ENCODE data around the gene NTF4.

The NTF4 gene

GRCh38 chr19:49107625-49108459, 43.2 kb upstream of the NTF4 start:
- Histone ChIP-seq H3K4me1 (ENCODE audit: insufficient read depth, insufficient read length) (peaks cover 11% of the 10 kb centered on the region), H3K4me3 (ENCODE audit: insufficient read length, low read depth) (no peak overlapping the region), H3K36me3 (ENCODE audit: insufficient read depth, insufficient read length, low read length) (peaks cover 69% of the 10 kb centered on the region)

GRCh38 chr19:49106648-49107135, 42.1 kb upstream of the NTF4 start:
- H3K9ac ChIP-seq (ENCODE audit: insufficient read length, low read depth) = peak overlapping the region; percentile 57
- no peak overlapping the region for H3K4me3 ChIP-seq (ENCODE audit: insufficient read length, low read depth)
- H3K4me1 ChIP-seq (ENCODE audit: insufficient read depth, insufficient read length) = peaks cover 11% of the 10 kb centered on the region
- no peaks in the 10 kb centered on the region for H3K9me3 ChIP-seq (ENCODE audit: insufficient read depth, low read length)
- peaks cover 79% of the 10 kb centered on the region for H3K36me3 ChIP-seq (ENCODE audit: insufficient read depth, insufficient read length, low read length)
- no peak for DNase-seq (ENCODE audit: low read depth, low spot score)
- TF ChIP-seq ZNF274 (IDR thresholded peaks at IDR 0.05; ENCODE audit: low read depth, low read length) (no peak), YY1 (IDR thresholded peaks at IDR 0.05; ENCODE audit: insufficient read depth, insufficient read length) (no peak), SUZ12 (IDR thresholded peaks at IDR 0.05; ENCODE audit: extremely low read depth, insufficient read depth, insufficient read length) (no peak)
- no peaks in the 10 kb centered on the region for H3K27me3 ChIP-seq (ENCODE audit: insufficient read depth, insufficient read length)

More at GRCh38 chr19:49107625-49108459, 43.2 kb upstream of the NTF4 start:
- Histone ChIP-seq H3K27me3 (ENCODE audit: insufficient read depth, insufficient read length) (no peaks in the 10 kb centered on the region), H3K9ac (ENCODE audit: insufficient read length, low read depth) (peak overlapping the region; percentile 32), H3K9me3 (ENCODE audit: insufficient read depth, low read length) (no peaks in the 10 kb centered on the region)
- no peak for DNase-seq (ENCODE audit: low read depth, low spot score)
- TF ChIP-seq ZNF274 (IDR thresholded peaks at IDR 0.05; ENCODE audit: low read depth, low read length) = no peak
- TF ChIP-seq SUZ12 (IDR thresholded peaks at IDR 0.05; ENCODE audit: extremely low read depth, insufficient read depth, insufficient read length) = no peak
- TF ChIP-seq YY1 (IDR thresholded peaks at IDR 0.05; ENCODE audit: insufficient read depth, insufficient read length) = no peak

GRCh38 chr19:49104229-49104864, 39.7 kb upstream of the NTF4 start:
- TF ChIP-seq SUZ12 (IDR thresholded peaks at IDR 0.05; ENCODE audit: extremely low read depth, insufficient read depth, insufficient read length) (no peak), YY1 (IDR thresholded peaks at IDR 0.05; ENCODE audit: insufficient read depth, insufficient read length) (no peak), ZNF274 (IDR thresholded peaks at IDR 0.05; ENCODE audit: low read depth, low read length) (no peak)
- Histone ChIP-seq H3K9ac (ENCODE audit: insufficient read length, low read depth) (no peak overlapping the region), H3K4me1 (ENCODE audit: insufficient read depth, insufficient read length) (peaks cover 18% of the 10 kb centered on the region), H3K4me3 (ENCODE audit: insufficient read length, low read depth) (no peak overlapping the region), H3K9me3 (ENCODE audit: insufficient read depth, low read length) (no peaks in the 10 kb centered on the region), H3K27me3 (ENCODE audit: insufficient read depth, insufficient read length) (no peaks in the 10 kb centered on the region), H3K36me3 (ENCODE audit: insufficient read depth, insufficient read length, low read length) (peaks cover 89% of the 10 kb centered on the region)
- DNase-seq (ENCODE audit: low read depth, low spot score) = no peak

GRCh38 chr19:49103331-49104085, 38.9 kb upstream of the NTF4 start:
- Histone ChIP-seq H3K9me3 (ENCODE audit: insufficient read depth, low read length) (no peaks in the 10 kb centered on the region), H3K36me3 (ENCODE audit: insufficient read depth, insufficient read length, low read length) (peaks cover 88% of the 10 kb centered on the region), H3K27me3 (ENCODE audit: insufficient read depth, insufficient read length) (no peaks in the 10 kb centered on the region), H3K9ac (ENCODE audit: insufficient read length, low read depth) (no peak overlapping the region), H3K4me1 (ENCODE audit: insufficient read depth, insufficient read length) (peaks cover 18% of the 10 kb centered on the region), H3K4me3 (ENCODE audit: insufficient read length, low read depth) (no peak overlapping the region)
- no peak for TF ChIP-seq YY1 (IDR thresholded peaks at IDR 0.05; ENCODE audit: insufficient read depth, insufficient read length)
- TF ChIP-seq ZNF274 (IDR thresholded peaks at IDR 0.05; ENCODE audit: low read depth, low read length) = no peak
- TF ChIP-seq SUZ12 (IDR thresholded peaks at IDR 0.05; ENCODE audit: extremely low read depth, insufficient read depth, insufficient read length) = no peak
- no peak for DNase-seq (ENCODE audit: low read depth, low spot score)

GRCh38 chr19:49102303-49102702, 37.7 kb upstream of the NTF4 start:
- no peak for DNase-seq (ENCODE audit: low read depth, low spot score)
- TF ChIP-seq SUZ12 (IDR thresholded peaks at IDR 0.05; ENCODE audit: extremely low read depth, insufficient read depth, insufficient read length) (no peak), ZNF274 (IDR thresholded peaks at IDR 0.05; ENCODE audit: low read depth, low read length) (no peak), YY1 (IDR thresholded peaks at IDR 0.05; ENCODE audit: insufficient read depth, insufficient read length) (no peak)
- Histone ChIP-seq H3K9ac (ENCODE audit: insufficient read length, low read depth) (no peak overlapping the region), H3K4me3 (ENCODE audit: insufficient read length, low read depth) (no peak overlapping the region), H3K36me3 (ENCODE audit: insufficient read depth, insufficient read length, low read length) (peaks cover 87% of the 10 kb centered on the region), H3K9me3 (ENCODE audit: insufficient read depth, low read length) (no peaks in the 10 kb centered on the region), H3K4me1 (ENCODE audit: insufficient read depth, insufficient read length) (peaks cover 23% of the 10 kb centered on the region), H3K27me3 (ENCODE audit: insufficient read depth, insufficient read length) (no peaks in the 10 kb centered on the region)

- Histone ChIP-seq H3K4me1 (ENCODE audit: insufficient read depth, insufficient read length) (peaks cover 16% of the 10 kb centered on the region), H3K27me3 (ENCODE audit: insufficient read depth, insufficient read length) (no peaks in the 10 kb centered on the region), H3K4me3 (ENCODE audit: insufficient read length, low read depth) (no peak overlapping the region), H3K36me3 (ENCODE audit: insufficient read depth, insufficient read length, low read length) (peaks cover 85% of the 10 kb centered on the region), H3K9ac (ENCODE audit: insufficient read length, low read depth) (no peak overlapping the region), H3K9me3 (ENCODE audit: insufficient read depth, low read length) (no peaks in the 10 kb centered on the region)
- no peak for DNase-seq (ENCODE audit: low read depth, low spot score)
- TF ChIP-seq SUZ12 (IDR thresholded peaks at IDR 0.05; ENCODE audit: extremely low read depth, insufficient read depth, insufficient read length) (no peak), YY1 (IDR thresholded peaks at IDR 0.05; ENCODE audit: insufficient read depth, insufficient read length) (no peak), ZNF274 (IDR thresholded peaks at IDR 0.05; ENCODE audit: low read depth, low read length) (no peak)
Measured at GRCh38 chr19:49101160-49101559, 36.5 kb upstream of the NTF4 start.
